GM19438 (cell line): ENCODE data around the gene LPP.
A peak's percentile ranks its signal among the peaks of the same experiment; 100 is the strongest.

Source experiments
- ATAC-seq: cut with Tn5 transposase; IDR thresholded peaks from one replicate; pipeline ENCODE4 v1.9.1; 2021; ENCODE audit warnings: low read depth; ENCODE audit not compliant: unreplicated experiment

LPP gene

DNA sequence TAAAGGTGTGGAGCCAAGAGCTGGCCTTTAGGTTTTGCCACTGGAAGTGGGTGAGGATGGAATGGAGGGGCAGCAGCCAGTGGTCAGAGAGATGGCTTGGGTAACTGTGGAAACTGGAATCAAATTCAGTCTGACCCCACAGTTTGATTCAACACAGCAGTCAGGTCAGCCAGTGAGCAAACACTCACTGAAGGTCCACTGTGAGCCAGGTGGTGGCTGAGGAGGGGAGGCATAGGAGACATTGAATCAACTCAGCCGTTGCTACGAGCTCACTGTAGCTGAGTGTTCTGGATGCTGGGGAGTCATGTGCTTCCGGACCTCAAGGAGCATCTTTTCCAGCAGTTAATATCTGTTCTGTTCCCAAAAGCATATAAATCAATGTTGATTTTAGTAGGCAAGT, 37.5 kb downstream of the LPP start:
- ATAC-seq: no peak

DNA sequence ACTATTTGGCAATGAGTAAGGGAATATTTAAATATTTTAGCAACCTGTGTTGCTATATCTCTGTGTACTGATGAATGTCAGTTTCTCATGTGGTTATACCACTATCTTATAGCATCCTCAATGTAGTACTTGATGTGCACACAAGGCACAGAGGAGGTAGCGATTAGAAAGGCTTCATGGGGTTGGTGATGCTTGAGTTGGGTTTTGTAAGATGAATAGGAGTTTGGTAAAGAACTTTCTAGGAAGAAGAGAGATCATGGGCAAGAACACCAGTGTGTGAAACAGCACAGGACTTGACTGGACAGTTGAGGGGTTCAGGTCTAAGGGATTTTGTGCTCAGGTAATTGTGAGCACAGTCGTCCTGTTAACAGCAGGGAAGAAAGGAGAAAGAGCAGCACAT, 38.1 kb downstream of the LPP start:
- no peak for ATAC-seq

DNA sequence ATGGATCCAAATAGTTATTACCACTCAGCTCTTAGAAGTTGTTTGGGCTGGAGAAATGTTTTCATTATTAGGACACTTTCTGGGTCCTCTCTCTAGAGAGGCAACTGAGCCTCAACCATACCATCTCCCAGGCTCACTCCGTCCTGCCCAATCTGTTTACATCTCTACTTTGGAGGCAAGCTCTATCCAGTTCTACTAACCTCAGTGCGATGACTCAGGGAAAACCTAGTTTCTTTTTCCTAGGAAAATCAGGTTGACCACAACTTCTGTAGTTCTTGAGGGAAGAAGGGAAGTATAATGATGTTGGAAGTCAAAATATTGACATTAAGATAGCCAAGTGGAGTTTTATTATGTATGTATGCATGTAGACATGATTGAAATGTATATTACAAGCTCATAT, 40.4 kb downstream of the LPP start:
- ATAC-seq: no peak

DNA sequence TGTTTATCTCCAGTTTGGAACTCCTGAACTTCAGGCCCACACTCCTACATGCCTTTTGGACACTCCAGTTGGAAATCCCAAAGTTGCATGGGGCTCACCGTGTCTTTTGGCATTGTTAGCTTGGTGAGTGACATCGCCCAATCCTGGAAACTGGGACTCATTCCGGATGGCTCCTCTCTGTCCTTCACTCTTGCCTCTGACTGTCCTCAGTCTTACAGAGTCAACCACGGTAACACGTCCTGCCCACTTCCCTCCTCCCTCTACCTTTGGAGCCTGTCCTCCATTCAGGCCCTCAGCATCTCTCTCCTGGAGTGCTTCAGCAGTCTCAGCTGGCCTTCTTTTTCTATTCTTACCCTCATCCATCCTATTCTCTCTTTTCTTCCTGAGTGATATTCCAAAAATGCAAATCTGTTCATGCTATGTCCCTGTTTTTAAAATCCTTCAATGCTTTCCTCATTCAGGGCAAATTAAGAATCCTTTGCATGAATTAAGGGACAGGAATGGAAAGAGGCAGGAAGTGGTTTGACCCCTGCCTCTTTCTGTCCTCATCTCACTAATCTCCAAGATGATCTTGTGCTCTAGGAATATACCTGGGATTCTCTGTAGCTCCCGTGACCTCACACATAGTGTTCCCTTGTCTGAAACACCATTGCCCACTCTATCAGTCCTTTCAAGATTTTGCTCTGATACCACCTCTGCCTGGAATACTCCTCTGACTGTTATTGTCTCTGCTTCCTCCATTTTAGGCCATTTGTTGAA, 42.5 kb downstream of the LPP start:
- no peak for ATAC-seq

DNA sequence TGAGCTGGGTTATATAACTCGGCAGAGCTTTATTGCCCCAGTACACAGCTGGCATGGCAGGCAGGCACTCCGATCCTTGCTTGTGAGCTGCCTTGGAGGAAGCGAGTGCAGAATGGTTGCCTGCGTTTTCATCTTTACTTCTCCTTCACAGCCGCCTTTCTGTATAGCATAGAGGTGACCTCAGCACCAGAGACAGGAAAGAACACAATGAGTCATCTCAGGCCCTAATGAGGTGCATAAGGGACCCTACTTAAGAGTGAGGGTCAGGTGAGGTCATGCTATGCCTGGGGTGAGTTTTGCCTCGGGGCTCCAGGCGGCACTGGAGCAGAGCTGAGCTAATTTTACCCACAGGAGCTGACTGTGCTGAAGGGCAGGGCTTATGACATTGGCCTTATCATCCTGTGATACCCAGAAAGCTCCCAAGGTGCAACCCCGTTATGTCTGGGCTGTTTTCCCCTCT, 43.5 kb downstream of the LPP start:
- ATAC-seq: no peak

DNA sequence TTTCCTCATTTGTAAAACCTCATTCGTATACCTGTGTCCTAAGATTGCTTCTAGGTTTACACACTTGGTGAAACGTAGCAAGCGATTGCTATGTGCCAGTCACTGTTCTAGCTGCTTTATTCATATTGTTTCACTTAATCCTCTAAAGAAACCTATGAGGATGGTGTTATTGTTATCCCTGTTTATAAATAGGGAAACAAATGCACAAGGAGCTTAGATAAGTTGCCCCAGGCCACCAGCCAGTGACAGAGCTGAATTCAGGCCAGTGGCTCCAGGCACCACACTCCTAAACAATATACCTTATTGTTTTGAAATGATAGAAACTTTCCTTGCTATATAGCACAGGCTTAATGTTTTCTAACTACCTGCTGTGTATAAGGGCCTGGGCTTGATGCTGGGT, 44.0 kb downstream of the LPP start:
- no peak for ATAC-seq

DNA sequence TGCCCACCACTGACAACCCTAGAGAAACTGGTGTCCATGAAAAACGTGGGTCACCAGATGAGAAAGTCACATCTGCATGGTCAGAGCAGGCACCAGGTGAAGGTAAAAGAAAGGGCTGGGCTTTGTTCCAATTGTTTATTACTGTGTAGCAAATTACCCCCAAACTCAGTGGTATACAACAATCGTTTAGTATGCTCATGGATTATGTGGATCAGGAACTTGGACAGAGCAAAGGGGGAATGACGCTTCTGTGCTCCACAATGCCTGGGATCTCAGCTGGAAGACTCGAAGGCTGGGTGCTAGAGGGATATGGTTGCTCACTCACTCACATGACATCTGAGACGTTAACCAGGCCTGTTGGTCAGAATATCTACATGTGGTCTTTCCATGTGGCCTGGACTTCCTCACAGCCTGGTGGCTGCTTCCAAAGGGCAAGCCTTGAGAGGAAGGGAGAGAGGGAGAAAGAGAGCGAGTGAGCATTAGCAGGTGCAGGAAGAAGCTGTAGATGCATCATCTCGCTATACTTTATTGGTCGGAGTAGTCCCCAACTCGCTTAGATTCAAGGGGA, 44.9 kb downstream of the LPP start:
- ATAC-seq: no peak

DNA sequence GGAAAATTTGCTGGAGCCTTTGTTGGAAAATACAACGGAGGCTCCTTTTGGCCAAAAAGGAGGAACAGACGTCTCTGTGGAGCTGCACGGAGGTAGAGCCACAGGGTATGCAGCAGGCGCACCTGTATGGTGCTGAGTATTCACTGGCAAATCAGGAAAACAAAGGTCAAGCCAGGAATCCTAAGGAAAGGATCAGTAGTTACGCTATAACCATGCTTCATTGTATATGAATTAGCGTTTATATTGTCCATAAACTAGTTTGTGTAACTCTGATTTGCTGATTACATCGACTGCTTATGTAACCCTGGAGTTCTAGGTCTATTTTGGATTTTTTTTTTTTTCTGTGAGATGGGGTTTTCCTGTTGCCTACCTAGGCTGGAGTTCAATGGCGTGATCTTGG, 45.4 kb downstream of the LPP start:
- no peak for ATAC-seq

DNA sequence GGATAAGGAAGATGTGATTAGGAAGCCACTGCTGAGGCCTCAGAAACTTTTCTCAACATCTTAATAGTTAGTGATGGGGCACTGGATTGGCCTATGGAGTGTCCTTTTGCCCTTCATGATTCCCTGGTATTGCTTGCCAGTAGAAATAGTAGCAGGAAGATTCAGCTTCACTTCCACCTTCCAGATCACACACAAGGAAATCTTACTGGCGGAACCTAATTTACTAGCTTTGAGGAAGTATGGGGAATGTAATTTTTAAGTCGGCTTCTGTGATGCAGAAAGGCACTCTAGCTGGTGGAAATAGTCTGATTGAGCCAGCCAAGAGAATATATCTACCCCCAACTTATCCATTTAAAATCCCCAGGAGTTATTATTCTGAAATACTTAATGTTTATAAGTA, 46.5 kb downstream of the LPP start:
- ATAC-seq: no peak

DNA sequence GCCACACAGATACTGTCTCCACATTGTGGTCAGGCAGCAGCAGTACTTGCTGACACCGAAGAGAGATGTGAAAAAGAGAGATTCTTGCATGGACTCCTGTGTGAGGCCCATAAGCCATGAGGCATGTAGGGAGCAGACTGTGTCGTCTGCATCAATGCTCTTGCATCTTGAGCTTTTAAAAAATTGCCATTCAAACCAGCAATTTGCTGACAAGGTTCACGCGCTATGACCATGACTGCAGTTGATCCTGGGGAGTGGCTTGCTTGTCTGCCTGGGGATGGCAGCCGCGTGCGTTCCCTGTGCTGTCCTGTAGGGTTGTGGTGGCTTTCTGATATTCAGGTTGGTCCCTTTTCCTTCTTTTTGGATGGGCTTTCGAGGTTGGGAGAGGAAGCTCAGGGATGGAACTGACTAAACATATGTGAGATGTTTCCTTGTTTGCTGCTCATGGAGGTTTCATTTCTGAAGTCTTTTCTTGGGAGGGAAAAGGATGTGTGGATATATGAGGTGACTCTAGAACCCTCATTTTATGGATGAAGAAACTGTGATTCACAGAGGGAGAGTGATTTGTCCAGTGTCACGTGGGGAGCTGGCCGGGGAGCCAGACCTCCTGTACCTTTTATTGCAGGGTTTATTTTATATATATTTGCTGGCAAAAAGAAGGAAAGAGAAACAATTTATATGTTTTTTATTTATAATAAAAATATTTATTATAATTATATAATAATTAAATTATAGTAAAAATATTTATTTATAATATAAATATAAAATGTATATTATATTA, 48.6 kb downstream of the LPP start:
- ATAC-seq: no peak

DNA sequence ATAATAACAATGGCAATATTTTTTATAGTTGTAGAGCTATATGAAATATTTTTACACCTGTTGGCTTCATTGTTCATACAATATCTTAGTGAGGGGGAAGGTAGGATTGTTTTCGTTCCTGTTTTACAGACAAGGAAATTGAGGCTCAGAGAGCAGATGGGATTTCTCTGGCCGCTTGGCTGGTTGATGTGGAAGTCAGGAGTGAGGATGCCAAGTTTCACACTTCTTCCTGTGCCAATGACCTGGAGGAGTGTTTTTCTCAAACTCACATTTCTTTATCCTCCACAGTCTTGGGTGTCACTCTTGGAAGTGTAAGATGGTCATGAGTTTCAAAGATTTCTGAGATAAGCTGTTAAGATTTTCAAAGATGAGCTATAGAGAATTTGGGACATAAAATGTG, 50.6 kb downstream of the LPP start:
- ATAC-seq: no peak

DNA sequence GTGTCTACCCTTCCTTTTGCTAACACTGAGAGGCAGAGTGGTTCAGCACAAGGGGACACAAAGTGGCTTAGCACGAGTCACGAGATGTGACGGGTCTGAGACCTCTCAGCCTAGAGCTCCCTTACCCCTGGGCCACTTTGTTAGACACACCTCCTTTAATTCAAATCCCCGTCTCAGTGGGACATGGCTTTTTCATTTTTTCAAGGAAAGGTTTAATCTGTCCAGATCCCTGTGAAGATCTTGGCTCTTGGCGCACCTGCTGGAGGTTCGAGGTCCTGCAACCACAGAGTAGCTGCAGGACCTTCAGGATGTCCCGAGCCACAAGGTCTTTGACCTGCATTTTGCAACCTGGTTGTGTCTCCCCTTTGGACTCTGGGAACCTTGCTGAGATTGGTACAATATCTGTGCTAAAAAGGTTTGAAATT, 52.0 kb downstream of the LPP start:
- no peak for ATAC-seq

DNA sequence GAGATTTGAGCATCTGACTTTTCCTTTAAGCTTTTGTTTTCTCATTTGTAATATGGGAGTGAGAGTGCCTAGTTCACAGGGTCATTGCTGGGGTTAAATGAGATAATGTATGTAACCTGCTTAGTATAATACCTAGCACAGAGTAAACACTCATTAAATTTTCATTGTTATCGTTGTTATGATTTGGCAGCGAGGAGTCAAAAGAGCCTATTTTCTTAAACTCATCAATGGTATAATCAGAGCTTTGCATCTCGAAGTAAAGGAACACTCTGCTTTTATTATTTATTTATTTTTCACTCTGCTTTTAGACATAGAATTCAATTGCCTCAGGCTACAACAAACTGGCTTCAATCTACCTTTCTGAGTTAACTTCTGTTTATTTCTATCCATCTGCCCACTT, 52.8 kb downstream of the LPP start:
- ATAC-seq: no peak

DNA sequence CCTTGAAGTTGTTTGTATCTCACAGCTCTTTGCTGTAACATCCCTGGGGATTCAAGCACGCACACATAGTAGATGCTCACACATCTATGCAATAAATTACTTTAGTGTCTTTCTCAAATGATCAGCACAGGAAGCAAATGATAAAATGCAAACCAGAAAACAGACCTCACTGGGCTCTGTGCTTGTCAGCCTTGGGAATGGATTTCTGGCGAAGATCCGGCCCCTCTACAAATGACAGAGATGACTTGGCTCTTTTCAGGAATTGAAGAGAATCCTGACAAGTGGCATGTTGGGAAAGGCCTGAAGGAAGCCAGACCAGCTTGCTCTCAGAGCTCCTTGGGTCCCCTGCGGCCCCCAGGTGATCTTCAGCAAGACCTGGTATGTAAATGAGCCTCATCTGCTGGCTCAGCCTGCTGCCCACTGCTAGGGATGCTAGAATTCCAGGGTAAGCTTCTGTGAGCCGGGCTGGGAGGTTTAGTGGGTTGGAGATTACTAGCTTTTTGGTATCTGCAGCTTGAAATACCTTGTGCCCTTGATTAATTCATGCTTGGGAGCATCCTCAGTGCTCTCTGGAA, 54.1 kb downstream of the LPP start:
- no peak for ATAC-seq

DNA sequence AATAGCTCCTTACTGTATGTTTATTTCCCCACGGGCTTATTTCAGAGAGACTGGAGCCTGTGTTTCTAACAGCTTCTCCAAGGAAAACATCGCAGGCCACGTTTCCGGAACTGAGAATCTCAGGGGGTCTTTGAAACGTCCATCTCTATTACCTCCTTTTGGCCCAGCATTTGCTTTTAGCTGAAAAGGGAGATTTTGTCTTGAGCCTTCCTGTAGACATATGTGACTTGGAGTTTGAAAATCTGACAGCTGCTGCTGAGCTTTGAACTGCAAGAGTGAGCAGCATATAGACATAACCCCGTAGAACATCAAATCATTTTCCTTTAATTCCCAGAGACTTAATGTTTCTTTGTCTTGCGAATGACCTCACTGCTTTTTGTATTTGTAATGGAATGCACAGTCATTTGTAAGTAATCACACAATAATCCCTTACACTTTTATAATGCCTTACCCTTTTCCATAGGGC, 54.6 kb downstream of the LPP start:
- ATAC-seq: no peak

DNA sequence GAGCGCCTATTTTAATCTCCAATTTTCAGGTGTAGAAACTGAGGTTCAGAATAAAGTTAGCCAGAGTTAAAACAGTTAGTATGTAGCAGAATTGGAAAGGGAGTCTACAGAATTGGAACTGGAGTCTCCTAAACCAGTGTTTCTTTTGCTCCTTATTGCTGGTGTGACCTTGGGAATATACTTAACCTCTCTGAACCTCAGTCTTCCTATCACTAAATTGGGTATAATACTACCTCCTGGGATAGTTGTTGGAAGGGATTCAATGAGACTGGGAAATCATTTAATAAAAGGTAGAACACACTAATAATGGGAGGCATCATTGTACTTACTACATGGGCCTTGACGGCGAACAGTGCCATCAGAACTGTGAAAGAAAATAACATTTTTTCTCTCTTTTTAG, 55.1 kb downstream of the LPP start:
- no peak for ATAC-seq

DNA sequence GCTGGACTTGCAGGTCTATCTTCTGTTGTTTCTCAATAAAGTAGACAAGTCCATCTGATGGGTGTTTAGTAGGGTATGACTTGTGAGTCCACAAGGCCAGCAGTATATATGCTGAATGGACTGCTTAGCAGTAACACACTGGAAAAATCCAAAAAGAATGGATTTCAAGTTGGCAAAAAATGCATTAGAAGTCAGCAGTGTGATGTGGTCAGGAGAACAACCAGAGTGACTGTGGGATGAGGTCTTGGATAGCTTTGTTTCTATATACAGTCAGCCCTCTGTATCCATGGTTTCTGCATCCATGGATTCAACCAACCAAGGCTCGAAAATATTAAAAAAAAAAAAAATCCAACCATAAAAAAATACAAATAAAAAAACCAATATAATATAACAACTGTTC, 55.8 kb downstream of the LPP start:
- no peak for ATAC-seq

DNA sequence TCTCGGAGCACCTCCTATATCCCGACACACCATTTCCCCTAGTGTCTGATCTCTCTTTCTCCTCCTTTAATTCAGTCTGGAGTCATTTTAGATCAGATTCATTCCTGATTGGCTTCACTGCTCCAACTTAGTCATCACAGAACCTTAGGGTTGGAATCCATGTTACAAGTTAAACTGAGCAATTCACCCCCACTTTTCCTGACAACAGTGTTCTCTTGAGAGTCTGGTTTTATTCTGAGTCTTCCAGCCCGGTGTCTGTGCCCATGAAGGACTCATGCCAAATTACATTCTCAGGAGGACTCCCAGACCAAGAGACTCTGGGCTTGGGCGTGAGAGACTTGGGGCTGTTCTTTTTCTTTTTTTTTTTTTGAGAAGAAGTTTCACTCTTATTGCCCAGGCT, 57.5 kb downstream of the LPP start:
- ATAC-seq: no peak

DNA sequence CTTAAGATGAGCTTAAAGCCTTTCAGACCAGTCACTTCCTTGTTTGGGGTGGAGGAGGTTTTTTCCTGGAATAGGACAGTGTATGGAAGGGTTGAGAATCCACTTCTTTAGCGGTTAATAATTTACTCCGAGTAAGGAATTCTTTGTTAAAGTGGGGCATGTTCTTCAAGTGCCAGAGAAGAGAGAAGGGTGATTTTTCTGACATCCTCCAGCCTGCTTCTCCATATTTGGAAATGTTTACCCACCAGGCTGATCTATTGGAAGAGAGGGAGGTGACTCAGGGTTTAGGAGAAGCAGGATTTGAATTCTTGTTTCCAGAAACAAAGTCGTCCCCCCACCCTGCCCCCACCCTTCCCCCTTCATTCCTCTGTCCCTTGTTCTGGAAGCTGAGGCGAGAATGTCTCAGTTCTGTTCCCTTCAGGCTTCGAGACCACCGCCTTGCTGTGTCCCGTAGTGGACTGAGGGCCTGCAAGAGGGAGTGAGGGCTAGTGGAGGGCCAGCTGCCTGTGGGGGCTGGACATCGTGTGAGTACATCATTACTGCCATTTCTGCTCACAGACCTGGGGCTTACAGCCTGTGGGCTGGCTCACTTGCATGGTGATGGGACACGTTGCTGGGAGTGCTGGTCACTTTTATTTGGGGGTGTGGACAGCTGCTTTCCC, 58.5 kb downstream of the LPP start:
- ATAC-seq: no peak

DNA sequence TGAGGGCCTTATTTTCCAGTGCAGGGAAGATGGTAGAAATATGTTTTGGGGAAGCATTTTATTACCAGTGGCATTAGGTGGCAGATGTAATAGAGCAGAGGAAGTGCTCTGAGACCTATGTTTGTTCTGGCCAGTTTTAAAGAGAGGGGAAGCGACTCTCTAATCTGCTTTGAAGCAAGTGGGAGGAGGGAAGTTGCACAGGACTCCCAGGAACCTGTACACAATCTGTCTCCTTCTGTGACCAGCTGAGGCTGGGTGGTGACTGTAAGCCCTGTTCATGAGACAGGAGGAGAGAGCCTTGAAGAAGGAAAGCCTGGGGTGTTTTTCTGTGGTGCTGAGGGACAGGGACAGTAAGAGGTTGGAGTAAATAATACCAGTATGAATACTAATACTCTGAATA, 60.5 kb downstream of the LPP start:
- ATAC-seq: peak; percentile 3

DNA sequence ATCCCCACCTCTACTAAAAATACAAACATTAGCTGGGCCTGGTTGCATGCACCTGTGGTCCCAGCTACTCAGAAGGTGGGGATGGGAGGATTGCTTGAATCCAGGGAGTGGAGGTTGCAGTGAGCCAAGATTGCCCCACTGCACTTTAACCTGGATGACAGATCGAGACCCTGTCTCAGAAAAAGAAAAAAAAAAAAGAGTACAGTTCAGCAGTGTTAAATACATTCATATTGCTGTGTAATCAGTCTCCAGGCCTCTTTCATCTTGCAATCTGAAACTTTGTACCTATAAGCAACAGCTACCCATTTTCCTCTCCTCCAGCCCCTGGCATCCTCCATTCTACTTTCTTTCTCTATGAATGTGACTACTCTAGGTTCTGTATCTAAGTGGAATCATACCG, 61.2 kb downstream of the LPP start:
- no peak for ATAC-seq
